Endothelial cell of umbilical vein (primary cell): ENCODE measurements around the gene IL23A. TPM values are rescaled to one million over a fixed set of nuclear protein-coding genes. Genes with fewer than 3 reads are reported as not detected.

Source experiments
- BruUV-seq: library from RNA; stranded (reverse); fragments of 400-500 nt; replicated peaks from 2 replicates; lab custom pipeline; 2021; lab: Mats Ljungman, UMichigan
- CTCF ChIA-PET: fragments of 300-600, 350-600 bp; sonication (Branson Sonifier 250); formaldehyde crosslinking; loops from one replicate; lab custom pipeline; 2021; ENCODE audit warnings: antibody characterized with exemption, inconsistent platforms; lab: Charles Lee
- POLR2A ChIA-PET: fragments of 300-600, 350-600 bp; sonication (Branson Sonifier 250); formaldehyde crosslinking; loops from one replicate; lab custom pipeline; 2021; ENCODE audit warnings: antibody characterized with exemption, inconsistent platforms; lab: Charles Lee
- DNase-seq: peaks from one replicate; pipeline ENCODE4 v3.0.0-alpha.2; 2011; ENCODE audit warnings: low read depth, low spot score
- FAIRE-seq: peaks from 2 replicates; lab custom pipeline; 2011; peaks lifted over from hg19 to GRCh38; lab: Jason Lieb, UNC
- H2AFZ ChIP-seq: 2 replicates; pipeline ENCODE4 v1.6.0; 2012; ENCODE audit warnings: low read depth, low read length, control low read depth, inconsistent platforms
- H3K27ac ChIP-seq: 2 replicates; pipeline ENCODE4 v1.5.1; 2011; ENCODE audit warnings: low read depth, mild to moderate bottlenecking, control low read depth, low read length, moderate library complexity; ENCODE audit not compliant: insufficient read depth
- H3K27me3 ChIP-seq, 2 experiments: 2 replicates each; pipeline versions ENCODE4 v1.6.0 to v1.6.1; 2011; ENCODE audit warnings: low read length in 2 of 2, mixed read lengths in 1 of 2; ENCODE audit not compliant: control insufficient read depth in 2 of 2, insufficient read depth in 2 of 2
- H3K36me3 ChIP-seq, 2 experiments: 2 replicates in 1 of 2; 3 replicates in 1 of 2; pipeline ENCODE4 v1.5.1; 2011; ENCODE audit warnings: low read length in 2 of 2, mild to moderate bottlenecking in 1 of 2, moderate library complexity in 1 of 2; ENCODE audit not compliant: control insufficient read depth in 2 of 2, insufficient read depth in 2 of 2; ENCODE audit errors: extremely low read depth in 1 of 2
- H3K4me1 ChIP-seq: 3 replicates; pipeline ENCODE4 v1.5.1; 2011; ENCODE audit warnings: mild to moderate bottlenecking, low read length; ENCODE audit not compliant: control insufficient read depth, insufficient read depth; ENCODE audit errors: extremely low read depth
- H3K4me2 ChIP-seq: 2 replicates; pipeline ENCODE4 v1.6.1; 2011; ENCODE audit warnings: low read length, control low read depth, mixed read lengths; ENCODE audit not compliant: insufficient read depth
- H3K4me3 ChIP-seq, 3 experiments: fragments of 200-600 bp in 1 of 3; sonication (generic), shearing (Covaris generic) in 1 of 3; replicated peaks in 1 of 3; 2 replicates each; pipeline ENCODE4 v1.5.1; 2011 to 2016; ENCODE audit warnings: control low read depth in 3 of 3, low read length in 3 of 3, mild to moderate bottlenecking in 2 of 3, inconsistent platforms in 1 of 3, low read depth in 1 of 3, moderate library complexity in 1 of 3; ENCODE audit not compliant: insufficient read depth in 1 of 3
- H3K79me2 ChIP-seq: 2 replicates; pipeline ENCODE4 v1.6.0; 2012; ENCODE audit warnings: low read length, inconsistent platforms; ENCODE audit not compliant: control insufficient read depth, insufficient read depth
- H3K9ac ChIP-seq: replicated peaks from 2 replicates; pipeline ENCODE3; 2011; ENCODE audit warnings: low read length, control low read depth; ENCODE audit not compliant: insufficient read depth; ENCODE audit errors: extremely low read depth
- H3K9me1 ChIP-seq: replicated peaks from 3 replicates; pipeline ENCODE4 v1.6.0; 2011; ENCODE audit warnings: mild to moderate bottlenecking, low read length; ENCODE audit not compliant: control insufficient read depth, insufficient read depth; ENCODE audit errors: extremely low read depth
- H3K9me3 ChIP-seq: replicated peaks from 2 replicates; pipeline ENCODE4 v1.5.1; 2012; ENCODE audit warnings: low read length, inconsistent platforms; ENCODE audit not compliant: control insufficient read depth, insufficient read depth
- H4K20me1 ChIP-seq: replicated peaks from 2 replicates; pipeline ENCODE3; 2011; ENCODE audit warnings: mild to moderate bottlenecking, low read length; ENCODE audit not compliant: control insufficient read depth, insufficient read depth; ENCODE audit errors: extremely low read depth
- EZH2 ChIP-seq: IDR thresholded peaks from 2 replicates; pipeline ENCODE4 v1.6.1; 2012; ENCODE audit warnings: borderline replicate concordance, low read depth, mild to moderate bottlenecking, moderate library complexity, low read length, inconsistent platforms; ENCODE audit not compliant: severe bottlenecking
- FOS ChIP-seq: IDR thresholded peaks from 2 replicates; pipeline ENCODE4 v1.6.1; 2011; ENCODE audit warnings: mild to moderate bottlenecking, low read length, moderate library complexity, borderline replicate concordance; ENCODE audit not compliant: insufficient read depth
- GATA2 ChIP-seq: IDR thresholded peaks from 2 replicates; pipeline ENCODE4 v1.7.0; 2011; ENCODE audit warnings: low read depth, mild to moderate bottlenecking, moderate library complexity, mixed read lengths, low read length; ENCODE audit not compliant: insufficient read length, insufficient read depth
- JUN ChIP-seq: IDR thresholded peaks from 2 replicates; pipeline ENCODE4 v1.6.1; 2011; ENCODE audit warnings: borderline replicate concordance, low read depth; ENCODE audit not compliant: insufficient read length, insufficient read depth
- MYC ChIP-seq: IDR thresholded peaks from one replicate; pipeline ENCODE4 v1.6.1; 2011; ENCODE audit warnings: mild to moderate bottlenecking, low read depth, low read length
- POLR2A ChIP-seq: IDR thresholded peaks from 2 replicates; pipeline ENCODE4 v1.6.1; 2012; ENCODE audit warnings: low read depth, mild to moderate bottlenecking, control low read depth, low read length
- POLR2AphosphoS5 ChIP-seq: IDR thresholded peaks from 2 replicates; pipeline ENCODE4 v1.6.1; 2012; ENCODE audit warnings: low read depth, mild to moderate bottlenecking, control low read depth, low read length, moderate library complexity; ENCODE audit not compliant: insufficient read depth
- dilution Hi-C: fragments of 300-500 bp; cut with MboI; formaldehyde crosslinking; loops from one replicate; pipeline ENCODE4 v1.15.0; 2019; ENCODE audit warnings: low sequenced_read_pairs; ENCODE audit not compliant: extremely low pct_ligation_motif_present
- intact Hi-C: fragments of 100-400 bp; cut with micrococcal nuclease; formaldehyde crosslinking; loops from one replicate; pipeline ENCODE4 v1.10.0; 2022
- polyA plus RNA-seq, 4 experiments: library from polyadenylated mRNA; depleted of rRNA in 3 of 4; stranded (reverse) in 3 of 4; unstranded in 1 of 4; fragments of >200 nt; gene quantifications; 2 replicates each; pipeline versions ENCODE4 v1.2.1 to v1.2.3, GENCODE V29; 2011 to 2012; ENCODE audit warnings: missing spikeins in 1 of 4
- total RNA-seq: library from RNA; stranded (reverse); gene quantifications from 2 replicates; pipeline ENCODE4 v1.2.3, GENCODE V29; 2021
- TF ChIP-seq, protein P1 (sequence below), 2 donors: IDR thresholded peaks; 1 replicate in 1 of 2; 2 replicates in 1 of 2; pipeline ENCODE4 v1.5.1; 2011; ENCODE audit warnings: low read length in 2 of 2, mild to moderate bottlenecking in 2 of 2, moderate library complexity in 2 of 2, control low read depth in 1 of 2, inconsistent platforms in 1 of 2, low read depth in 1 of 2; ENCODE audit not compliant: insufficient read depth in 1 of 2; ENCODE audit errors: extremely low read depth in 1 of 2
- TF ChIP-seq, protein P2 (sequence below): IDR thresholded peaks from 2 replicates; pipeline ENCODE4 v1.6.1; 2011; ENCODE audit not compliant: insufficient read depth, insufficient read length

Gene IL23A
- total and polyA plus RNA-seq, 2 donors (not counting 3 experiments of a cell fraction or from before 2014, with no cell fraction given): 0.12 TPM; not detected in 1

DNA sequence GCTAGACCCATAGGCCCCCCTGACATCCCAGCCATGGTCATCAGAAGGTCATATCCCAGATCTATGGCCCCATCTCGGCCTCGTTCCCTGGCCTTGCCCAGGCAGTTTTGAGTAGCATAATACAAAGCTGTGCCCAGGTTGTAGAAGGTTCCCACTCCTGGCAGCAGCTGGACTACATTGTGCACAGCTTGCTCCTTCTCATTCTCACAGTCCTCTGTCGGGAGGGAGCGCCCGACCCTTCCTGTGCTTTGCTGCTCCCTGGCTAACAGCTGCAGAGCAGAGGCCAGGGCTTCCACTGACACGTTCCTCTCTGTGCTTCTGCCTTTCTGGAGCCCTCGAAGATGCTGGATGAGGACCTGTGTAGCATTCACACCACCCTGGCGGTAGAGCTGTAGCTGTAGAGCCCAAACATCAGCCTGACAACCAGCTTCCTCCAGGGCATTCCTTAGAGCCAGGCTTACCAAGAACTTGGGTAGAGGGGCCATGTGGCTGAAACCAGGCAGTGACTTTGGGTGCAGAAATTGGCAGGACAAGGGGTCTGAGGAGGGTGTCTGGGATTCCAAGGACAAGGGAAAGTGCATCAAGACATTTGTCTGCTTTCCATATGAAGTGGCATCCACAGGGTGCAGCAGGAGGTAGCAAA is 22.9 kb downstream of the IL23A start:
- Histone ChIP-seq H3K36me3 (no peaks in the 10 kb centered on the region), H3K27me3 (no peaks in the 10 kb centered on the region), H3K4me2 (no peak overlapping the region), H3K9me1 (no peaks in the 10 kb centered on the region), H3K4me3 (no peak overlapping the region), H2AFZ (no peak overlapping the region), H3K9me3 (no peaks in the 10 kb centered on the region), H3K27ac (no peak overlapping the region), H3K9ac (no peak overlapping the region), H3K4me1 (peaks cover 14% of the 10 kb centered on the region), H4K20me1 (no peaks in the 10 kb centered on the region), H3K79me2 (peaks cover 10% of the 10 kb centered on the region)
- TF ChIP-seq, protein P1, sequence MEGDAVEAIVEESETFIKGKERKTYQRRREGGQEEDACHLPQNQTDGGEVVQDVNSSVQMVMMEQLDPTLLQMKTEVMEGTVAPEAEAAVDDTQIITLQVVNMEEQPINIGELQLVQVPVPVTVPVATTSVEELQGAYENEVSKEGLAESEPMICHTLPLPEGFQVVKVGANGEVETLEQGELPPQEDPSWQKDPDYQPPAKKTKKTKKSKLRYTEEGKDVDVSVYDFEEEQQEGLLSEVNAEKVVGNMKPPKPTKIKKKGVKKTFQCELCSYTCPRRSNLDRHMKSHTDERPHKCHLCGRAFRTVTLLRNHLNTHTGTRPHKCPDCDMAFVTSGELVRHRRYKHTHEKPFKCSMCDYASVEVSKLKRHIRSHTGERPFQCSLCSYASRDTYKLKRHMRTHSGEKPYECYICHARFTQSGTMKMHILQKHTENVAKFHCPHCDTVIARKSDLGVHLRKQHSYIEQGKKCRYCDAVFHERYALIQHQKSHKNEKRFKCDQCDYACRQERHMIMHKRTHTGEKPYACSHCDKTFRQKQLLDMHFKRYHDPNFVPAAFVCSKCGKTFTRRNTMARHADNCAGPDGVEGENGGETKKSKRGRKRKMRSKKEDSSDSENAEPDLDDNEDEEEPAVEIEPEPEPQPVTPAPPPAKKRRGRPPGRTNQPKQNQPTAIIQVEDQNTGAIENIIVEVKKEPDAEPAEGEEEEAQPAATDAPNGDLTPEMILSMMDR (IDR thresholded peaks at IDR 0.05; ENCODE audit: extremely low read depth in 1 of 2, insufficient read depth in 1 of 2, low read depth in 1 of 2, low read length in 2 of 2): no peak
- TF ChIP-seq FOS (no peak), POLR2A (no peak), JUN (no peak), GATA2 (no peak), POLR2AphosphoS5 (no peak), EZH2 (no peak), MYC (no peak)
- TF ChIP-seq, protein P2, sequence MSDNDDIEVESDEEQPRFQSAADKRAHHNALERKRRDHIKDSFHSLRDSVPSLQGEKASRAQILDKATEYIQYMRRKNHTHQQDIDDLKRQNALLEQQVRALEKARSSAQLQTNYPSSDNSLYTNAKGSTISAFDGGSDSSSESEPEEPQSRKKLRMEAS: no peak
- no peak for DNase-seq
- no peak for FAIRE-seq
- POLR2A ChIA-PET: interaction anchor here (0.6 kb wide), 1 partner anchor 30 kb away, joined by 3 read pairs; no protein-coding TSS in a partner anchor
- CTCF ChIA-PET: interaction anchor here (1.1 kb wide), 1 partner anchor 103 kb away, joined by 4 read pairs; no protein-coding TSS in a partner anchor
- no TSS peak for BruUV-seq
- dilution Hi-C loops: no loop called here
- intact Hi-C loops: loop anchor here (5.0 kb wide), 1 partner anchor 86 kb away; the partner anchor contains the start of gene TIMELESS
